ENCODE results near the gene PCNT. TPM values are rescaled to one million over a fixed set of nuclear protein-coding genes. Genes with fewer than 3 reads are reported as not detected.
A peak's percentile ranks its signal among the peaks of the same experiment; 100 is the strongest.

The PCNT gene
- total and polyA plus RNA-seq, 9 of the 15 experiments (the other 6 are each of a cell fraction or from before 2014, with no cell fraction given) = 9.1 to 53.5 (median 31.3) TPM

GRCh38 chr21:46457801-46458314 is 133.9 kb downstream of the PCNT start (continued):
- no peak for TF ChIP-seq E2F1 (CRISPR knock-in tag; IDR thresholded peaks at IDR 0.05)
- TF ChIP-seq ZNF592 (IDR thresholded peaks at IDR 0.05) = 0 out of 2 replicates have a peak, but pooled peaks have one; percentile 83
- no peak for TF ChIP-seq NR1H2 (CRISPR knock-in tag; IDR thresholded peaks at IDR 0.05)
- peak; percentile 56; the same call in 1 of the 2 replicates for TF ChIP-seq GTF2A2 (tag; IDR thresholded peaks at IDR 0.05)
- no peak for TF ChIP-seq ADNP (tag; IDR thresholded peaks at IDR 0.05)
- TF ChIP-seq ARID4B (CRISPR knock-in tag; IDR thresholded peaks at IDR 0.05) = peak; percentile 60
